ENCODE results near the gene CDH24.

CDH24 gene

DNA sequence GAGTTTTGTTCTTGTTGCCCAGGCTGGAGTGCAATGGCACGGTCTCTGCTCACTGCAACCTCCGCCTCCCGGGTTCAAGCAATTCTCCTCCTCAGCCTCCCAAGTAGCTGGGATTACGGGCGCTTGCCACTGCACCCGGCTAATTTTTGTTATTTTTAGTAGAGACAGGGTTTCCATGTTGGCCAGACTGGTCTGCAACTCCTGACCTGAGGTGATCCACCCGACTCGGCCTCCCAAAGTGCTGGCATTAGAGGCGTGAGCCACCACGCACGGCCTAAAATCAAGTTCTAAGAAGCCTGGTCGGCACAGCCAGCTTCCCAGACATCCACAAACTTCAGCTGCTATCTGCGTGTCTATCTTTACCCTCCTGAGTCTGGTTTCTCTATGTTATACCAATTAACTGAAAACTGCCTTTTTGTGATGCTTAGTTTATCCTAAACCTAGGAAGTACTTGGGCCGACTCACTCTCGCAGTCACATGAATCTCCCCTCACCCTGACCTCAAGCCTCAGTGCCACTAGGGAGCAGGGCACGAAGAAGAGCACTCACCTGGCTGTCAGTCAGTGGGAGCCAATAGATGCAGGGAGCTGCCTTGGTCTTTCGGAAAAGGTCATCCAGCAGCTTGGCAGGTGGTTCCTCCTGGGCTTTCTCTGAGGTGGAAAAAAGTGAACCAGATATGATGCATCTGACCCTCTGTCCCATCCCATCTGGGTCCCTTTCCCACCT is 3.4 kb upstream of the CDH24 start:
- no peak for DNase-seq

- DNase-seq, result no peak
Observed at GRCh38 chr14:23058654-23059504, 1.6 kb upstream of the CDH24 start.

- DNase-seq, result peak; percentile 91 to 93
Observed at GRCh38 chr14:23057757-23058653, 685 bp upstream of the CDH24 start.

GRCh38 chr14:23056145-23056955 is 970 bp downstream of the CDH24 start:
- DNase-seq, result peak; percentile 67 to 74

DNA sequence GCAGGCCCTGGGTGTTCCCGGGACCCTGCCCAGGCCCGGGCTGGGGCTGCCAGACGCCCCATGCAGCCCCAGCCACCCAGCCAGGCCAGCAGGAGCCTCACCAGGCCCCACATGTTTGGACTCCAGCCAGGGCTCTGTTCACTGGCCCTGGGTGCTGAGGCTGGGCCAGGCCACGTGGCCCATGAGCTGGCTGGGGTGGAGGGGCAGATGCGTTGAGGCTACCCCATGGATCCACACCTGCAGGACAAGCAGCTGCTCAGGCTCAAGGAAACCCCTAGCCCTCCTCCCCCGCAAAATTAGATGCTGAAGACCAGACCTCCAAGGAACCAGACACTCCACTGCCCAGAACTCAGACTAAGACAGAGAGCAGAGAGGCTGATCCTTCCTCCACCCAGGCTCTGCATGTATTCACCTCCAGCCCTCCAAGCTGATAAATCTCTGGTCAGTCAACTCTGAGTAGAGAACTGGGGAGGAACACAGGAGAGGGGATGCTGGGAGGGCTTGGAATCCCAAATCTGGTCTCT is 1.6 kb downstream of the CDH24 start:
- no peak for DNase-seq

DNA sequence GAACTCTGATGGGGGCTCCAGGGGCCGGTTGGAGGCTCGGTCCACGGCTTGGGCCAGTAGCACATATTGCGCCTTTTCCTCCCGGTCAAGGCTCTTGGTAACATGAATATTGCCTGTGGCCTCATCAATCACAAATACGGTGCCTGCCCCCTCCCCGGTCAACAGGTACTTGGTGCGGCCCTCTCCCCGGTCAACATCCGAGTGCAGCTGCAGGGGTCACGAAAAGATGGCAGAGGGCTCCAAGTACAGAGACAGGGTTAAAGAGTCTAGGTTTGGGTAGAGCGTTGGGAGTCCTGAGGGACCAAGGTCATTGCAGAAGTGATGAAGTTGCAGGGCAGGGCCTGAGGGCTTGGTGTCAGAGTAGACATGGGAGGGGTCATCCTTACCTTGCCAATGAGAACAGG is 2.2 kb downstream of the CDH24 start:
- DNase-seq, result no peak

- peak in 1 of 2 experiments; percentile 52 for DNase-seq
Observed at GRCh38 chr14:23054000-23054811, 3.1 kb downstream of the CDH24 start.

DNA sequence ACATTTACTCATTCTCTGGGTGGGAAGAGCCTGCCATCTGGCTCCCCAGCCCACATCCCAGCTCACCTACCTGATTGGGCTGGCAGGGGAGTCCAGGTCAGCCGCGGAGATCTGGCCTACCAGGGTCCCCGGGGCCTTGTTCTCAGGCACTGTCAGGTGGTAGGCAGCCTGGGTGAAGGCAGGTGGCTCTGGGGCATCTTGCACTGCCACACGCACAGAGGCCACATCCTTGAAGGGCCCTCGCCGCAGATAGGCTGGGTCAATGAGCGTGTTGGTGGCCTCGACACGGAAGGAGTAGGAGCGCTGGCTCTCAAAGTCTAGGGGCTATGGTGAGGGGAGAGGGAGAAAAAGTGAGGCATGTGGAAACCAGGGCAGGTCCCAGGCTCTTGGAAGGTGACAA is 3.9 kb downstream of the CDH24 start:
- DNase-seq, result no peak

- DNase-seq, result no peak
Observed at GRCh38 chr14:23052671-23053070, 4.6 kb downstream of the CDH24 start.

DNA sequence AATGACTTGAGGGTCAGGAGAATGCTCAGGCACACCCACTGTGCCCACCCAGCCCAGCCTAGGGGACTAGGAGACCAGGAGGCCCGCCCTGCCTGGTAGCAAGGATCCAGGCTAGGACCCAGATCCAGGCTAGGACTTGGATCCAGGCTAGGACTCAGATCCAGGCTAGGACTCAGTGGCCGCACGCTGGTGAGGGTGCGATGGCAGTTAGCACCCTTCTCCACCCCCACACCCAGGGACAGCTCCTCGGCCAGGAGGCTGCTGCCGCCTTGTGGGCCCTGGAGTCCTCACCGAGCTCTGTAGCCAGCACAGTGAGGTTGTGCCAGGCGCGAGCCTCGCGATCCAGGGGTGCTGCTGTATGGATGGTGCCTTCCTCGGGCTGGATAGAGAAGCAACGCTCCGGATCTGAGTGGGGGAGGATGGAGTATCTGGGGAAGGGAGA is 5.1 kb downstream of the CDH24 start:
- DNase-seq, result no peak

DNA sequence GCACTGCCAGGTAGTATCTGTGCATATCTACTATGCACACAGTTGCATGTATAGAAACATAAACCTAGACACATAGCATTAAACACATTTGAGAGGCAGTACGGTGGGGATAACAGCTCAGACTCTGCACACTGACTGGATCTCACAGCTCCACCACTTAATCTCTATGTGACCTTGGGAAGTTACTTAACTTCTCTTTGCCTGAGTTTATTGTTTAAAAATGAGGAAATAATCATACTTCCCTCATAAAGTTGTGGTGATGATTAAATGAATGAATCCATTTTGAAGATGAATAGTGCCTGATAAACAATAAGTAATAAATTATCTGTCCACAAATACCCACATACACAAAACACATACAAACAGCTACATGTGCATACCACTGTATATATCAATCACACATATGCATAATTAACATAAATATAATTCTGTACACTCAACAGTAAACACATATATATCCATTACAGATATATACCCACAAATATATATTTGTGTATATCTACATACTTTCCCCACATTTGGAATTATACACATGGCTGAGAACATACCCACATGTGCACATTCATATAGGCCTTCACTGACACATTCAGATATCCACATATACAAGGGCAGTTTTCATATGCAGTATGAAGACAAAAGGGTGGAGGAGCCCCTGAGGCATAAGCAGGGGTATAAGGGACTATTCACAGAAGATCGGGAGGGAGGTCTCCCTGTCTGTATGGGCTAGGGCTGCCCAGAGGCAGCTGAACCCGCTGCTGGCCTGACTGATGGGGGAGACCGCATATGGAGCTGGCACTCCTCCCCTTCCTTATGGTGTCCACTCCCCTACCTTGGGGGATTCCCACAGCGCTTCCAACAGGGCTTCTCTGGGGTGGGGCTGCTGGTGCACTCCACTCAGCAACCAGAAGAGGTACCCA is 5.9 kb downstream of the CDH24 start:
- no peak for DNase-seq

DNA sequence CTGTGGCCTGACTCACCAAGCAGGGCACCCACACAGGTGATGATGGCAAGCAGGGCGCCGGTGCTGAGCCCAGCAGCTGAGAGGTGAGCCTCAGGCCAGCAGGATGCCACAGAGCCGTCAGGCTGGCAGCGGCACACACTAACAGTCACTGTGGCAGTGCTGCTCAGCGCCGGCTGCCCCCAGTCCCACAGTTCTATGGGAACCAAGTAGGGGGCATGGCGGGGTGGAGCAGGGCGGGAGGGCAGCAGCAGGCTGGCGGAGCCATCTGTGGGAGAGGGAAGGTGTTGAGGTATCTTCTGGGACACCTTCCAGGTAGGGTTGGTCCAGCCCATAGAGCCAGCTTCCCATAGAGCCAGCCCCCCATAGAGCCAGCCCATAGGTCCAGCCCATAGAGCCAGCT is 8.3 kb downstream of the CDH24 start:
- DNase-seq, result no peak

GRCh38 chr14:23047751-23048693 is 9.3 kb downstream of the CDH24 start:
- DNase-seq, result no peak

- no peak for DNase-seq
Observed at GRCh38 chr14:23047034-23047634, 10.2 kb downstream of the CDH24 start.

DNA sequence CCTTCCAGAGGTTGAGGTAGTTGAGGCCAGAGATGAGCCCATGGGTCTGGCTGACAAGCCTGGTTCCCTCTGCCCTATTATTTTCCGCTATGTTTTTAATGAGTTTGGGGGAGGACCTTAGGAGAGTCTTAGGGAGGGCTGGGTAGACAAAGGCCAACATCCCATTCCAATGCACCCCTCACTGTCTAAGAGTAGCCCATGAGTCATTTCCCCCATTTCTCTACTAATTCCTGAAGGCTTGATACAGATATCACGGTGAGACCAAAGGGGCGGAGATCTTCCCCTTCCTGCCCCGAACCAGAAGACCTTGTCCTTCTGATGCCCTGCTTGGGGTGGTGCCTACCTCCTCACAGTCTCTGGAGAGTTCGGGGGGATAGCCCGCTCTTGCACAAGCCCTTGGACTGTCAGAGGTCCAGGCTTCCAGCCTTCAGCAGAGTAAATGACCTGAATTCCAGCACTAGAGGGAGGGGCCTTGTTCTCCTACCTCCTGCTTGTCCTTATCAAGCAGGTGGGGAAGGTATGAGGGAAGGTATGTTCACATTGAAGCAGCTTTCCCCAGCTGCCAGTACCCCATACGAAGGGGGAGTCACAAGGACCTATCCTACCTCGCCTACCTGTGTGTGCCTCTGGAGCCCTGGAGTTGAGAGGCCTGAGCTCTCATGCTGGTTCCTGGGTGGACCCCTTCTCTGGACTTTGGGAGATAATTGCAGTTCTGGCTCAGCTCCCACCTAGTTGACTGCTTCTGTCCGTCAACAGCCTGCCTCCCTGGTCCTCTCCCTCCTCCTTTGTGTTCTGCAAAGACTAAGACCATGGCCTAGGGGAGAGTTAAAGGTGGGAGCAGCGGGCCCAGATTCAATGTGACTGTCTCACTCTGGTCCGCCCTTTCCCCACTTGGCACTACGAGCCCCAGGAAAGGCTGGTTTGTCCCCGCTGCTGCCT is 11.6 kb downstream of the CDH24 start:
- DNase-seq, result no peak

DNA sequence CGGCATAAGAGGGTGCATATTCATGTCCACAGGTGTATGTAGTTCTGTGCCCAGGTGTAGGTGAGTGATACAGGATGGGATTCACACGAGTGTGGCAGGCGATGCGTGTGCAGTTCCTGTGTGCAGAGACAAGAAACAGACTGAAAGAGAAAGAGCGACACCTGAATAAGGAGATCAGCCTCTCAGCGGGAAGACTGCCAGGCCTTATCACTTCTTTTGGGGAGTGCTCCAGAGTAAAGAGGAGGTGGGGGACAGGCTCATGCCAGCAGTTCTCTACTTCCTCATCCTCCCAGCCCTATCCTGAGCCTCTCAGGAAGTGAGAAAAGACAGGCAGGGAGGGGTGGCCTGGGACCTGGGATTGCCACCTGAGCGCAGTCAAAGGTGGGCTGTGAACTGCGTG is 12.5 kb downstream of the CDH24 start:
- DNase-seq, result no peak

DNA sequence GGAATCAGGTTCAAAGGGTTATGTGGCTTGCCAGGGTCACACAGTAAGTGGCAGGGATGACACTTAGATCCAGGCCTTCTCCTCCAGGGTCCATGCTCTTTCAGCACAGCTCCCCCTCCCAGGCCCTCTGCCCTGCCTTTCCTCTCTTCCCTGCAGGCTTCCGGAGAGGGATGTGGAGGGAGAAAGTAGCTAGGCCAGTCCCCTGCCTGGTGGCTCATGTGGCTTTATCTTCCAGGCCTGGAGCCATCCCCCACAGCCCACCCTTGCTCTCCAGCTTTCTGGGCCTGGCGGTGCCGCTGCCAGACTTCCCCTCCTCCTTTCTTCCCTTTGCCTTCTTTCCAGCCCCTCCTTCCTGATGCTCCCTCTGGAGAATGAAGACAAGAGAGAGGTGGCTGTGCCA is 13.6 kb downstream of the CDH24 start:
- no peak for DNase-seq
